GM21723 (cell line): Measurements from ENCODE around the gene MSX2.

Experiments used
- ATAC-seq: cut with Tn5 transposase; IDR thresholded peaks from one replicate; pipeline ENCODE4 v1.9.1; 2021; ENCODE audit warnings: mild to moderate bottlenecking, moderate library complexity; ENCODE audit not compliant: unreplicated experiment

The MSX2 gene

DNA sequence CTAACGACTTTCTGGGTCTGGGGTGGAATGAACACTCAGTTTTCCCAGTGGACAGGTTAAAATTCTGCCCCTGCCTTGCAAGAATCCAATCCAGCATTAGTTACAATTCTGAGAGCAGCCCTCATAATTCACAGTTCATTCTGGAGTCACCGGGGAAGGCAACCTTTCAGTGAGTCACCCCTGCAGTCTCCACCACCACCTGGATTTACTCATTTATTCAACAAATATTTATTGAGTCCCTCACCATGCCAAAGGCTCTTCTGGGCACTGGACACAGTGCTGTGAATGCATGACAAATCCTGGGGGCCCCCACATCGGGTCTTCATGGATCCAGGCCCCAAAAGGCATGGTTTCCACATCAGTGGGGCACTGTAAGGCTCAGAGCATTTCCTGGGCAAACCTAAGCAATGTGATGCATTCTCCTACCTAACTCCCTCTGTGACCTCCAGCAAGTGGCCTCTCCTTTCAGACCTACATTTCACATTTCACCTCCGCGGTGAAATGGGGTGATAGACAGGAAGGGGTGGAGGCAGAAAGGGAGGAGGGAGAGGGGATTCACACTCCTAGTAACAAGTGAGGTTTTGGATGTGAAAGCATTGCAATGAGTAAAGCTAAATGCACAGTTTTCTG lies 6.4 kb upstream of the MSX2 start:
- no peak for ATAC-seq

DNA sequence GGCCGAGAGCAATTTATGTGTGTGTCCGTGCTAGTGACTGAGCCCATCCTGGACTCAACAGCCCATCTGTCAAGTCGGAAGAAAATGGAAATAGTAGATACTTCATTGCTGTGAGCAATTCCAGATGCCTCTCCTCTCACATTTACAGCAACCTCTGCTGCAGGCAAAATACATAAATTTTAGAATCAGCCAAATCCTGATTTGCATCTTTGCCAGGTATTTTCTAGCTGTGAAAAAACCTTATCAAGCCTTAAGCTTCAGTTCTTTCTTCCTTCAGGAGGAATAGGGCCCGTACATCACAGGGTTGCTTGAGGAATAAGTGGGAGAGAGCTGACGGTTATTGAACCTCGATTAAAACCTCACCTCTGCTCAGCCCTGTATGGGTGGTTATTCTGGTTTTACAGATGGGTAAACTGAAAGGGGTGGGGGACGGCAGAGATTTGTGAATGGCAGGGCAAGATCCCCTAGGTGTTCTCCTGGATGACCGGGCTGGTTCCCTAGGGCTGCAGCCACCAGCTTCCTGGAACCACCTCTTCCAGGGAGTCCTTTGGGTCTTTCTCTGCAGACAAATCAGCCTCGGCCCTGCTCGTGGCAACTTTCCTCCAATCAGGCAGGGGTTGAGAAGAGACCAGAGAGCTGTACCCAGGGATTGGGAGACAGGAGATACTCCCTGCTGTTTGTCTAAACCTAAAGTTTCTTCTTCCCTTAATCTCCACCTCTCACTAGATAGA lies 5.3 kb upstream of the MSX2 start:
- ATAC-seq = no peak

DNA sequence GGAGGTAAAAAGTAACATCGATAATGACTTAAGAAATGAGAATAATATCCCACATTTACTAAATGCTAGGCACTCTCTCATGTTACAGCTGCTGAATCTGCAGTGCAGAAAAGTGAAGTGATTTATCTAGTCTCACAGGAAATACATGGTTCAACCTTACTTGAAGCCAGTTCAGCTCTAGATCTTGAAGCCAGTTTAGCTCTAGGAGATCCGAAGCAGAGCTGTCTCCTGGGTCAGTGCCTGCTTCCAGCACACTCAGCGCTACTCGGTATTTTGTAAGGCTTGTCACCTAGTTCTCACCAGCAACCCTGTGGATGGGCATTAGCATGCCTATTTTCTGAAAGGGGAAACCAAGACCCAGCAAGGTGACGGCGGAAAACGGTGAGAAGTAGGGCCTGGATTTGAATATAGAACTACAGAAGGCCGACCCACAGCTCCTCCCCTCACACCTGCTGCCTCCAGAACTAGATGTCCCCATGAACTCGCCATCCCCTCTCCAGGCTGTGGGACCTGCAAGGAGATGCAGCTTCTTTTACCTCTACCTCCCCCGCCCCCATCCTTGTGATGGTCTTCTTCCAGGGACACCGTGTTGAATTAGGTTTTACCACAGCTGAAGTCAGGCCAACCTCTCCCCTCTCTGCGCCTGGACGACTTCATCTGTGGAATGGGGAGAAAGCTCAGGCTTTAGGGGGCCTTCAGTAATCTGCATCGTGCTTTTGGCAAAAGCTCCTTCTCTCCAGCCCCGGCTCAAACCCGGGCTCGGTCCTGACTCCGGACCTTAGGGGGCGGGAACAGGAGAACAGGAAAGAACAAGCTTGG lies 4.4 kb upstream of the MSX2 start:
- ATAC-seq = no peak

DNA sequence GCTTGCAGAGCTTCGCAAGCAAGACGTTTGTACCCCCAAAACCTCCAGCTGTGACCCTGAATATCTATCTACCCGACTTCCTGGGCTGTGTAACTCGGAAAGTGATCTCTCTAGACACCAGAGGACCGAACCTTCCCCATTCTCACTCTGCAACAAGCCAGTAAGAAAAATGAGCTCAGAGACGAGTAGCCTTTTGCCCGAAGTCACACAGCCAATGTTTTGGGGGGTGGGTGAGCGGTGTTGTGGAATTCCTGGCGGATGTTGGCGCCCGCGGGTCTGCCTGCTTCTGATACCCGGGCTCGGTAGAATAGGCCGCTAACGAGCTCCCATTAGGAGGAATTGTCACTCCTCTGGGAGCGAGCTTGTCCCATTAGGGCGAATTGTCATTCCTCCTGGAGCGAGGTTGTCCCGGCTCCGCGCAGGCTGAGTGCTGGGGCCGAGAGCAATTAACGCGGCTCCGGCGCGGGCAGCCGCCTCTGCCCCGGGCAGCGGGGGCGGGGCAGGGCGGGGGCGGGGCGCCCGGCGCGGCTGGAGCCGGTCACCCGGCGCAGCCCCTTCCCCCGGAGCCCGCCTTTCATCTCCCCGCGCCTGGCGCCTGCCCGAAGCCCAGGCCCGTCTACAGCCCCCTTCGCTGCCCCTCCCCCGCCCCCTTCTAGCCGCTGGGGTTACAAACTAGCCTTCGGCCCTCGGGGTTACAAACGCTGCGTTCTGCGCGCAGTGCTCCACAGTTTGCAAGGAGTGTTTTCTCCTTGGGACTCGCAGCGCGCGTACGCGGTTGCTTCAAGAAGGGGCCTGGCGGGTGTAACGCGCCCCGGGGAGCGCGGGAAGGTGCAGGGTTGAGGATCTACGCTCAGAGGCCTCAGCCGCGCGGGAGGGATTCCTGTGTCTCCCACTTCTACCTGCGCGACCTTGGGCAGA lies 3.5 kb upstream of the MSX2 start:
- ATAC-seq = no peak

DNA sequence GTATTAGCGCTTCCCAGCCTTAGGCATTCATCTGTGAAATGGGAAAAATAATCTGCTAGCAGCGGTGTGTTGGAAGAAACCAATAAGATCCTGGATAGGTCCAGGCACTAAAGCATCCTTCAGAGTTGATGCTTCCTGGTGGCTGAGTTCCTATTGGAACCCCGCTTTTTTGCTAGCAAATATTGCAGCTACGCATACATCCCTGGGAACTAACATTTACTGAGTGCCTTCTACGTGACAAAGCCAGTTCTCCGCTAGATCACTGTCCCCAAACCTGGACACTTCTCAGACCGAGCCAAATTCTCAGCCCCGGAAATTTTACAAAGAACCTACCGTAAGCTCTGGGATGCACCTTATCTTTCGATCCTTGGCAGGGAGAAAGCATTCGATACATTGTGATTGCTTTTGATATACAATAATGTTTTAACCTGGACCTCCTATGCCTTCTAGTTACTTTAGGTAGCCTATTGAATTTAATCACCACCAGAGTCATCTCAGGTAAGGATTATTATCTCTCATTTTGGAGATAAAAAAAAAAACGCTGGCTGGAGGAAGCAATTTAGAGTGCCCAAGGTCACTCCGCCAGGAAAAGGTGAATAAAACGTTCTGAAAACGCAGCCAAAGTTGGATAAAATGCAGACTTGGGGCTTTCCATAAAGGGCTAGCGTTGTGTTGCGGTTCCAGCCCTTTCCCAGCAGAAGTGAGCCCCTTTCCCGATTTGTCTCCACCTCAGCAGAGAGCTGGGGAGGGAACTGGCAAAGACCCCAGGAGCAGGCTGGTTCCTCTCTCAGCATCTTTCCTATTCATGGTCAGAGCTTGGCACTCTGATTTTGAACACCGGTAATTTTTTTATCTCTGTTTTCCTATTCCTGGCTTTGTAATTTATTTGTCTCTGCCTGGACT lies 2.6 kb upstream of the MSX2 start:
- no peak for ATAC-seq

DNA sequence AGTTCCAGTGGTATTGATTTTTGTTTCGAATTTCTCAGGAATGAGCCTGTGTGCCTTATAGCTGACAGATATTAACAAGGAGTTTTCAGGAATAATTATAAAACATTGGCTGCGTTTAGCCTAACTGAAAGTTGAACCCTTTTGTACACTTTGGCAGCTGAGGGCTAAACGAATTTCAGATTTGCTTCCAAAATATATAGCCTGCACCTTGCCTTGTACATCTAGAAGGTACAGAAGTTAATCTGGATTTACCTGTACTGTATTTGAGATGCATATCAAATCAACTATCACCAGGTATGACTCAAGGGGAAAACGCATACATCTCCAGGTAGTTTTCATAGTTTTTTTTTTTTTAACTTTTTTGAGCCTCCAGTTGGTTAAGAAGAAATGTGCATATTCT lies 1.9 kb upstream of the MSX2 start:
- no peak for ATAC-seq

DNA sequence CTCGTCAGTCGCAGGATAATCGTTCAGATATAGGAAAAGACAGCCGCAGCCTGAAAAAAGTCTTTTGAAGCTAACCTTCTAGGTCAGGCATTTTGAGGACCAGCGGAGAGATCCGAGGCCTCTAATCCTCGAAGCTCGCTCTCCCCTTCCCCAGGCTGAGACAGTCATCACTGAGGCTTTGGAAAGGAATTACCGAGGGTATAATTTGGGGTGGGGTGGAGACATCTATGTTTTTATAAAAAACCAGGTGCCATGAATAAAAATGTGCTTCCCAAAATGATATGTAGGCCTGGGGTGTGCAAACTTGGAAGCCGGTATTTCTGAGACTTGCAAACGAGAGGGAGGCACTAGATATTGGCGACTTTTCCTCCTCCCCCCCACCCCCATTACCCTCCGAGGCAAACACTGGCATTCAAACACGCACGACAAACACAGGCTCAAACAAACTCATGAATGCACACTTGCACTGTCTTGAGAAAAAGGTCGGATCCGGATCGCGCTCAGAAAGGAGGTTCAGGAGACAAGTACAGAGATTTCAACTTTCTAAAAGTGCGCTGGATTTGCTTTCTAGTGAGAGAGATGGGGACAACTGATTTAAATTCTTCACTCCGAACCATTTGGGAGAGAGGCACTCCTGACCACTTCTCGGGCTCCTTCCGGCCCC lies 935 bp upstream of the MSX2 start:
- ATAC-seq = no peak

DNA sequence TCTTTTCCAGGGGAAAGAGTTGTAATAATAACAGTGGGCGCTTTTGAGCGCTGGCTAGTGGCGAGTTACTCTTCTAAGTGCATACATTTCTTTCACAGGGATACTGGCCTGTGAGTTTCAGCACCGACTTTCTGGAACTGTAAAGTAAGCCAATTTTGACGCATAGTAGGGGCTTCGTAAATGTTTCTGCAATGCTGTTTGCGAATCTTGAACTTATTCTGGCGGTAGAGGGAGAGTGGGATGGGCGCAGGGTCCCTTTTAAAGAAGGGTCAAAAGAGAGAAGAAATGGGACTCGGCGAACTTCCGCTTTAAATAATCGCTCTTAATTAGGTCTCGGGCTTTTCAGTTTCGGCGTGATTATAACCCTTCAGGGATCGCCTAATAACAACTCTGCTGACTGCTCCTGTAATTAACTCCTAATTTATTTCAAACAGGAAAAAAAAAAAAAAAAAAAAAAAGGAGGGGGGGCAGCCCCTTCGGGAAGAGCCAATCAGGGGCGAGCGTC lies 351 bp upstream of the MSX2 start:
- no peak for ATAC-seq

DNA sequence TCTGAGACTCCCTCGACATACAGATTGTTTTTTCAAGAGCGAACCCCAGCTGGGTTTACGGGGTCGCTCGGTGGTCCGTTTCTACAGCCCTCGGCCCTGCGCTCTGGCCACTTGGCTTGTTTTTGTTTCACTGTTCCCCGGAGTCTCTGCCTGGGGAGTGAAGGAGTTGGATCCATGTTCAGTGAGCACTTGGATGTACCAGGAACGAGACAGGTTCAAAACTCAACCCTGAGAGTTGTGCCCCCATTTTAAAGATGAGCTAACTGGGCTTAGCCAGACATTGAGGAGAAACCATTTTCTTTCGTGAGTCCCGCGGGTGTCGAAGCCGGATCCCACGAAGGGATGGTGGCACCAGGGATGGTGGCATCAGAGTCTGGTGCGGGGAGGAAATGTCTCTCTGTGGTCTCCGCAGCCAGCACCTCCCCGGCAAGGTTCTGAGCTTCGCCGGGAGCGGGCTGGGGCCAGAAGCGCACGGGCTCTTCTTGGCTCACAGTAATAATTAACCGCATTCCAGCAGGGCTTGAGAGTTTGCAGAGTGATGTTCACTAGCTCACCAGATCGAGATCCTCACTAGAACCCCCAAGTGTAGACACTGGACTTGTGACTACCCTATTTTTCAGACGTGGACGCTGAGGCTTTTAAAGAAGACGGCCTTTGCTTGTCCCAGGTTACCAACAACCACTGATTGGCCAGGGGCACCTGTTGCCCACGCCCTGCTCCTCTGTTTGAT lies 1.0 kb downstream of the MSX2 start:
- ATAC-seq = no peak

DNA sequence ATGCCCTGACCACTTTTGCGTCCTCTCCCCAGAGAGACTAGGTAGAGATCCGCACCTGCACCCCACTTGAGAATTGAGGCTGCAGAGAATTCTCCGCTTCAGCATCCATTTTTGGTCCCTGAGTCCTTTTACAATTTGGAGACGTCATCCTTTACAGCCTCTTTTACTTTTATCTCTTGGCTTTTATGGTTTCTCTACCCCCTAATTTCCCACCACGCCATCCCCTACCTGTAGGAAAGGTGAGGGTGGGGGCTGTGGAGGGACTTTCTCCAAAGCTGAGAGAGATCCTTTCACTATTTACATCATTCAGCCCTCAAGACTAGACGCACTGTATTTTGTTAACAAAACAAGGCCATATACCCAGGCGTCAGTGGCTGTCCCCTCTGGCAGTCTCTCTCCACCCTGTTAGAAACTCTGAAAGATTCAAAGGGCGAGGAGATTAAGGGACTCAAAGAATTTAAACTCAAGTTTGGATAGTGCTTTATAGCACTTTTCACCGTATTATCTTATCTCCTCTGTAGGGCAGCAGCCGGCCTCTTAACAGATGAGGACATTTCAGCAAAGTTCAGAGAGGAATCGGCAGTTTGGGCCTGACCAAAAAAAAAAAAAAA lies 1.7 kb downstream of the MSX2 start:
- no peak for ATAC-seq

DNA sequence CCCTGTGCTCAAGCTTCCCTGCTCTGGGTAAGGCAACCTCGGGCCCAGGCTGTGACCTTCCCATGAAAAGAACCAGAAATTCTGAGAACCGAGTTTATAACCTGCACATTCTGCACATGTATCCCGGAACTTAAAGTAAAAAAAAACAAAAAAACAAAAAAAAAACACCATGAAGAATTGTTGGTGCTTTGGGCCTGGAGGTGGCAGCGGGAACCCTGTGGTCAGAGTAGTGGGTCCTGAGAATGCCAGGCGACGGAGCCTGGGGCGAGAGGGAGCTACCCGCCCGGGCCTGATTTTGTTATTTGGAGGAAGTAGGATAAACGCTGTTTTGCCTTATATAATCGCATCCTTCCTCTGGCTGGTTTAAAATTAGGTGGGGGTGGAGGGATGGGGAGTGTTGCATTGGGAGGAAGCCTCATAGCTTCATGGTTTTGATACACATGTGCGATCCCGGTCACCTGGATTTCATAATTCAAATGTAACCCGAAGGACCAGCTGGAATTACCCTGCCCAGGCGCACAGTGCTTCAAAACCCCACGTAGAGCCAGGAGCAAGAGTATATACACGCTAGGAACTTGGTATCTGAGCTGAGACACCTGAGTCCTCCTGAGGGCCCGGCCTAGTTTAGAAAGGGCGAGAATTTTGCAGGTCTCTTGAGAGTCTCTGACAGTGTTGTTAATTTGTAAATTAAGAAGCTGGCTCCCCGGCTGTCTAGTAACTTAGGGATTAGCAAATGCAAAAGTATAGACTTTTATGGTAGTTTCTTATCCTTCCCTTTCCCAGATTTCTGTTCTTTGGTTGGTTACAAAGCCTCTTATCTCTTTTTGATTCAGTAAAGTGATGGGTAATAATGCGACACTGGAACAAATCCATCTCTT lies 2.8 kb downstream of the MSX2 start:
- ATAC-seq = no peak

DNA sequence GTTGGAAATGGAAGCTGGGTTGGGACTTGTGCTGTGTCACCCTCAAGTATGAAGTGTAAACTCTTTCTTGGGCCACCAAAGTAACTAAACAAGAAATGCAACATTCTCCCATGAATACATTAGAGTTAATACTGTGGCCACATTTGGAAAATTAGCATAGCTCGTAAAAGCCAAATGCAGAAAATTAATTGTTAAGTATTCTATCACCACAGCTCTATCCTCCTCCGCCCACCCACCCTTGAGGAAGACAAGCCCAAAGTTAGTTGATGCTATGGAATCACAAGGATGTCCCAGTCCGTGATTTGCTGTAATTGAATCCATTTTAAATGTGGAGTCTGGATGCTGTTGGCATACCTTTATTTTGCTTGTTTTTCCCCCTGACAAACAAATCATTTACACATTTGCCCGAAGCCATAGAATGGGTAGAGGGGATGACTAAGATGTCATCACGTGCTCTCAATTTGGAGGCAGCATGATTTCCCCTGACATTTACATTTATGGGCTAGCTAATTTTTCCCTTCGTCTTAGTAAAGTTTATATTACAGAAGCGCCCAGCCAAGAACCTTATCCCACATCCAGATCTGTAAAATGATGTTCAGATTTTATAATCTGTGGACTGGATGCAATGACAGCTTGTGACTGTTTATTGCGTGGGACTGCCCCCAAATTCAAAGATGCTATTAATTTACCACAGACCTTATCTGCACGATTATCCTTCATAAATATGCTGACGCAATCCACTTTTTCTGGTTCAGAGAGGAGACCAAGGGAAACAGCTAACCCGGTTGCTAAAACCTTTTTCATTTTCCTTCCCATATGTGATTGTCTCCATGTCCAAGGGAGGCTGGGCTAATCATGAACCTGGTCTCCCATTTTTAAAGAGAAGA lies 3.7 kb downstream of the MSX2 start:
- no peak for ATAC-seq

DNA sequence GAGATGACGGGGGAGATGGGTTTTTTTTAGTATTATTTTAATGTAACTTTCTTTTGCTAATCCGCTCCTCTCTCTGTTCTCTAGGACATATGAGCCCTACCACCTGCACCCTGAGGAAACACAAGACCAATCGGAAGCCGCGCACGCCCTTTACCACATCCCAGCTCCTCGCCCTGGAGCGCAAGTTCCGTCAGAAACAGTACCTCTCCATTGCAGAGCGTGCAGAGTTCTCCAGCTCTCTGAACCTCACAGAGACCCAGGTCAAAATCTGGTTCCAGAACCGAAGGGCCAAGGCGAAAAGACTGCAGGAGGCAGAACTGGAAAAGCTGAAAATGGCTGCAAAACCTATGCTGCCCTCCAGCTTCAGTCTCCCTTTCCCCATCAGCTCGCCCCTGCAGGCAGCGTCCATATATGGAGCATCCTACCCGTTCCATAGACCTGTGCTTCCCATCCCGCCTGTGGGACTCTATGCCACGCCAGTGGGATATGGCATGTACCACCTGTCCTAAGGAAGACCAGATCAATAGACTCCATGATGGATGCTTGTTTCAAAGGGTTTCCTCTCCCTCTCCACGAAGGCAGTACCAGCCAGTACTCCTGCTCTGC lies 4.8 kb downstream of the MSX2 start:
- no peak for ATAC-seq

DNA sequence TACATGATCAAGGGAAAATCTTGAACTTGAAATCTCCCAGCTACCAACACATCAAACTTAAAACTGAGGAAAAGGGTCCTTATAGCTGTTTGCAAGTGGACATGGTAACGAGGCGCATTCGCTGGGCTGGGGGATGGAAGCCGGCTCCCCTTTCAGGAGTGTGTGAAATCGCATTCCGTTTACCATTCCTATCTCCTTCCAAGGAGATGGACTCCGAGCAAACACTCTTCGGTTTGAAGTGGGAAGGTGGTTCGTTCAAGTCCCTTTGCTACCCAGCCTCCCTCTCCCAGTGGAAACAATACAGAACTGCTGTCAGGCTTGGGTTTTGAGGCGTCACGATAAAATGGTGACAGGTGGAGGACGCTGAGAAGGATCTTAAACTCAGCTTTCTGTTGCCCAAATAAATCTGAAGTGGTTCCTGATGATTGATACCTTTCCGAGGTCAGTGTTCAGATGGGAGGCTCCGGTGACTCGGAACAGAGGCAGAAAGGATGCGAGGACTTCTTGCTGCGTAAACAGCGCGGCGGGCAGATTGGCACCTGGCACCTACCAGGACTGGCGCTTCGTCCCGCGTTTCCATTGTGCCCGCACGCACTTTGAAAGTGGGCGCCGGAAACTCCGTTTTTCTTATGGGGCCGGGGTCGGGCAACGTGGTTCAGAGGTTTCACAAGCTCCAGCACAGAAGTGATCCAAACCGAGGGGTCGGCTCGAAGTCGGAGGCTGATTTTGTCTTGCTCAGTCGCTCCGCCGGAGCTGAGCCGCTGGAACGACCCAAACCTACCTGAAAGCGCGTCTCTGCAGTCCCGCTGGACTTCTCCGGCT lies 7.0 kb downstream of the MSX2 start:
- no peak for ATAC-seq
